Measurements from ENCODE around the gene COL4A5. TPM values are rescaled to one million over a fixed set of nuclear protein-coding genes. Genes with fewer than 3 reads are reported as not detected.

COL4A5 gene
- total RNA-seq, 1 experiment from 2014 or later: 29.4 TPM

DNA sequence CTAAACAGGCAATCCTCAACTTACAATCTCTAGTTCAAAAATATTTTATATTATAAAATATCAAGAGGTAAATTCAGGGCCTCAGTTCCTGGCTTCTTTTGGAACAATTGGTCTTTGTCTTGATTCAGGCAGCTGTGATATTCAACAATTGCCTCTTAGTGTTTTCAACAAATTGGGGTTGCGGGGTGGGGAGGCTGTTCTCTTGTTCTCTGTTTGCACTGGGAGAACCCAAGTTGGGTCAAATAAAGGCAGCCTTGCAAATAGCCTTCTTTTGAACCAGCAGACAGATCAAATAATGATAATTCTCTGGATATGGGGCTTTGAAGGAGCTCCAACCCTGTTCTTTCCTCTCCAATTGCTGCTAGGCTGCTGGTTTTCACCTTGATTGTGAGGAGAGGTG, 142.5 kb downstream of the COL4A5 start:
- CTCF ChIA-PET: no interaction called here
- H3K36me3 ChIP-seq (ENCODE audit: control insufficient read depth in 1 of 2, insufficient read depth in 2 of 2, low read length in 2 of 2): no peaks in the 10 kb centered on the region
- H3K4me3 ChIP-seq (replicated peaks in 1 of 2; ENCODE audit: low read depth in 1 of 2, low read length in 2 of 2): no peak overlapping the region
- POLR2A ChIA-PET: no interaction called here
- no peaks in the 10 kb centered on the region for H4K20me1 ChIP-seq (ENCODE audit: insufficient read depth)
- no peaks in the 10 kb centered on the region for H3K9me3 ChIP-seq (ENCODE audit: control insufficient read depth in 1 of 2, insufficient read depth in 1 of 2, low read depth in 1 of 2, low read length in 2 of 2)
- H3K27ac ChIP-seq (ENCODE audit: low read depth, low read length): no peak overlapping the region
- no peaks in the 10 kb centered on the region for H3K4me1 ChIP-seq (ENCODE audit: control insufficient read depth in 1 of 2, insufficient read depth in 2 of 2, low read length in 2 of 2)
- no peak overlapping the region for H3K4me2 ChIP-seq (ENCODE audit: low read length)
- TF ChIP-seq FOSL1 (IDR thresholded peaks at IDR 0.05; ENCODE audit: low read depth) (no peak), ZNF274 (IDR thresholded peaks at IDR 0.05; ENCODE audit: low read depth, low read length) (no peak), POLR2AphosphoS5 (IDR thresholded peaks at IDR 0.05; ENCODE audit: low read depth, low read length) (no peak), EZH2phosphoT487 (IDR thresholded peaks at IDR 0.05; ENCODE audit: borderline replicate concordance) (no peak), YY1 (IDR thresholded peaks at IDR 0.05; ENCODE audit: extremely low read depth, insufficient replicate concordance, low read depth, low read length) (no peak), CEBPB (IDR thresholded peaks at IDR 0.05; ENCODE audit: low read depth) (no peak)
- TF ChIP-seq, protein P1, sequence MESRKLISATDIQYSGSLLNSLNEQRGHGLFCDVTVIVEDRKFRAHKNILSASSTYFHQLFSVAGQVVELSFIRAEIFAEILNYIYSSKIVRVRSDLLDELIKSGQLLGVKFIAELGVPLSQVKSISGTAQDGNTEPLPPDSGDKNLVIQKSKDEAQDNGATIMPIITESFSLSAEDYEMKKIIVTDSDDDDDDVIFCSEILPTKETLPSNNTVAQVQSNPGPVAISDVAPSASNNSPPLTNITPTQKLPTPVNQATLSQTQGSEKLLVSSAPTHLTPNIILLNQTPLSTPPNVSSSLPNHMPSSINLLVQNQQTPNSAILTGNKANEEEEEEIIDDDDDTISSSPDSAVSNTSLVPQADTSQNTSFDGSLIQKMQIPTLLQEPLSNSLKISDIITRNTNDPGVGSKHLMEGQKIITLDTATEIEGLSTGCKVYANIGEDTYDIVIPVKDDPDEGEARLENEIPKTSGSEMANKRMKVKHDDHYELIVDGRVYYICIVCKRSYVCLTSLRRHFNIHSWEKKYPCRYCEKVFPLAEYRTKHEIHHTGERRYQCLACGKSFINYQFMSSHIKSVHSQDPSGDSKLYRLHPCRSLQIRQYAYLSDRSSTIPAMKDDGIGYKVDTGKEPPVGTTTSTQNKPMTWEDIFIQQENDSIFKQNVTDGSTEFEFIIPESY (IDR thresholded peaks at IDR 0.05; ENCODE audit: extremely low read depth, insufficient replicate concordance, low read length): no peak
- TF ChIP-seq, protein P2, sequence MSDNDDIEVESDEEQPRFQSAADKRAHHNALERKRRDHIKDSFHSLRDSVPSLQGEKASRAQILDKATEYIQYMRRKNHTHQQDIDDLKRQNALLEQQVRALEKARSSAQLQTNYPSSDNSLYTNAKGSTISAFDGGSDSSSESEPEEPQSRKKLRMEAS (IDR thresholded peaks at IDR 0.05): no peak
- H3K9me2 ChIP-seq (ENCODE audit: insufficient read depth): no peaks in the 10 kb centered on the region
- BruUV-seq (replicated peaks): no TSS peak
- intact Hi-C loops (cut with micrococcal nuclease): no loop called here
- ATAC-seq (no peak), DNase-seq (ENCODE audit: low read depth, low spot score) (no peak)
- H3K27me3 ChIP-seq (ENCODE audit: insufficient read depth, low read length): no peaks in the 10 kb centered on the region
- H3K9ac ChIP-seq (ENCODE audit: low read length): no peak overlapping the region
- H2AFZ ChIP-seq (ENCODE audit: low read depth, low read length, poor library complexity, severe bottlenecking): no peak overlapping the region
- RAD21 ChIA-PET (ENCODE audit: low non-redundant PET in 1 of 2, low total read pairs in 2 of 2, uncharacterized antibody in 2 of 2, unreplicated experiment in 2 of 2): no interaction called here
- no peaks in the 10 kb centered on the region for H3K79me2 ChIP-seq (ENCODE audit: insufficient read depth, low read length)
